ENCODE measurements around the gene LYSMD1.

LYSMD1 gene

DNA sequence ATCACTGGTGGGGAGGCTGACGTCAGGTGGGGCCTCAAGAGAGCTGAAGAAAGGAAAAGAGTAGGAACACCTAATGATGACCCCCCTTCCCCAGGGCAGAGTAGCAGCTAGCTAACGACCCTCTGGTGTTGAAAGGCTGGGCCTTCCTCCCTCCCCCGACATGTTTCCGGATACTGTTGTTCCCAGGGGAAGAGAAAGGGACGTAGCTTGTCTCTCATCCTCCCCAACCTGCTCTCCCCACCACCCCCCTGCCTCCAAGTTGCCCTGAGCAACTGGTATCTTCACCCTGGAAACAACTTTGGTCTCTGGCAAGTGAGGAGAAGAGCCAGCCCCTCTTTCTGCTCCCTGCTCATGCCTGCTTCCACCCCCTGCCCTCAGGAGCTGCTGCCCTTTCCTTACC, 21.7 kb downstream of the LYSMD1 start:
- TF ChIP-seq, protein P1, sequence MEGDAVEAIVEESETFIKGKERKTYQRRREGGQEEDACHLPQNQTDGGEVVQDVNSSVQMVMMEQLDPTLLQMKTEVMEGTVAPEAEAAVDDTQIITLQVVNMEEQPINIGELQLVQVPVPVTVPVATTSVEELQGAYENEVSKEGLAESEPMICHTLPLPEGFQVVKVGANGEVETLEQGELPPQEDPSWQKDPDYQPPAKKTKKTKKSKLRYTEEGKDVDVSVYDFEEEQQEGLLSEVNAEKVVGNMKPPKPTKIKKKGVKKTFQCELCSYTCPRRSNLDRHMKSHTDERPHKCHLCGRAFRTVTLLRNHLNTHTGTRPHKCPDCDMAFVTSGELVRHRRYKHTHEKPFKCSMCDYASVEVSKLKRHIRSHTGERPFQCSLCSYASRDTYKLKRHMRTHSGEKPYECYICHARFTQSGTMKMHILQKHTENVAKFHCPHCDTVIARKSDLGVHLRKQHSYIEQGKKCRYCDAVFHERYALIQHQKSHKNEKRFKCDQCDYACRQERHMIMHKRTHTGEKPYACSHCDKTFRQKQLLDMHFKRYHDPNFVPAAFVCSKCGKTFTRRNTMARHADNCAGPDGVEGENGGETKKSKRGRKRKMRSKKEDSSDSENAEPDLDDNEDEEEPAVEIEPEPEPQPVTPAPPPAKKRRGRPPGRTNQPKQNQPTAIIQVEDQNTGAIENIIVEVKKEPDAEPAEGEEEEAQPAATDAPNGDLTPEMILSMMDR (IDR thresholded peaks at IDR 0.05) = no peak
- DNase-seq = peak in 1 of 2 donors; percentile 56
- H3K4me1 ChIP-seq = peaks cover 0 to 40% (median 25%) of the 10 kb centered on the region in 4 donors
- H3K4me3 ChIP-seq = no peak overlapping the region
- no peaks in the 10 kb centered on the region for H3K9me3 ChIP-seq
- H3K36me3 ChIP-seq = peaks cover 0 to 24% (median 0%) of the 10 kb centered on the region in 3 donors
- intact Hi-C loops (cut with DNase I; ENCODE audit: low total_unique reads) = no loop called here
- H3K27ac ChIP-seq = no peak overlapping the region
- no peaks in the 10 kb centered on the region for H3K27me3 ChIP-seq

GRCh38 chr1:151143057-151143435, 22.7 kb downstream of the LYSMD1 start:
- TF ChIP-seq, protein P1 (IDR thresholded peaks at IDR 0.05) = no peak
- H3K27me3 ChIP-seq = no peaks in the 10 kb centered on the region
- no peak overlapping the region for H3K27ac ChIP-seq
- no peak for DNase-seq
- no peak overlapping the region for H3K4me3 ChIP-seq
- no peaks in the 10 kb centered on the region for H3K9me3 ChIP-seq
- H3K36me3 ChIP-seq = peaks cover 0 to 30% (median 0%) of the 10 kb centered on the region in 3 donors
- intact Hi-C loops (cut with DNase I; ENCODE audit: low total_unique reads) = no loop called here
- peaks cover 0 to 40% (median 25%) of the 10 kb centered on the region in 4 donors for H3K4me1 ChIP-seq

- Histone ChIP-seq H3K9me3 (no peaks in the 10 kb centered on the region), H3K4me3 (no peak overlapping the region), H3K27me3 (no peaks in the 10 kb centered on the region), H3K27ac (no peak overlapping the region), H3K36me3 (peaks cover 0 to 36% (median 0%) of the 10 kb centered on the region in 3 donors), H3K4me1 (peaks cover 0 to 39% (median 25%) of the 10 kb centered on the region in 4 donors)
- DNase-seq = no peak
- TF ChIP-seq, protein P1 (IDR thresholded peaks at IDR 0.05) = no peak
- intact Hi-C loops (cut with DNase I; ENCODE audit: low total_unique reads) = no loop called here
These were observed 23.2 kb downstream of the LYSMD1 start for GRCh38 chr1:151142411-151143056.

DNA sequence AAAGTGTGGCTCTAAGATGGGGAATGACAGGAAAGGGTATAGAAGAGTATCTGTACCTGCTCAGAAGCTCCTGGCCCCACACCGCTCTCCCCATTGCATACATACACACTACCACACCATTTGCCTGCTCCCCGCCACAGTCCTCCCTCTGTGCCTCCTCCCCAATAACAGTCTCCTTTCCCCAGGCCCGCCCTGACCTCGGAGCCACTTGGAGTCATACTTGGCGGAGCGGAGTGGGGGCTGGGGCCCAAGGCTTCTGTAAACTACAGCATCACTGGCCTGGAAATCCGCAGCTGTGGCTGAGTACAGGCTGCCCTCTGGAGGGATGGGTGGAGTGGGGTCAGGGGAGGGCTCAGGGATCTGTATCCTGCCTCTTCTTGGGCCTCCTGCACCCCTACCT, 27.9 kb downstream of the LYSMD1 start:
- Histone ChIP-seq H3K4me1 (peaks cover 0 to 5% (median under 1%) of the 10 kb centered on the region in 4 donors), H3K4me3 (no peak overlapping the region), H3K9me3 (no peaks in the 10 kb centered on the region), H3K27ac (no peak overlapping the region), H3K36me3 (peaks cover 0 to 71% (median 5%) of the 10 kb centered on the region in 3 donors), H3K27me3 (no peaks in the 10 kb centered on the region)
- DNase-seq = peak in 1 of 2 donors; percentile 50
- TF ChIP-seq, protein P1 (IDR thresholded peaks at IDR 0.05) = no peak
- intact Hi-C loops (cut with DNase I; ENCODE audit: low total_unique reads) = no loop called here

DNA sequence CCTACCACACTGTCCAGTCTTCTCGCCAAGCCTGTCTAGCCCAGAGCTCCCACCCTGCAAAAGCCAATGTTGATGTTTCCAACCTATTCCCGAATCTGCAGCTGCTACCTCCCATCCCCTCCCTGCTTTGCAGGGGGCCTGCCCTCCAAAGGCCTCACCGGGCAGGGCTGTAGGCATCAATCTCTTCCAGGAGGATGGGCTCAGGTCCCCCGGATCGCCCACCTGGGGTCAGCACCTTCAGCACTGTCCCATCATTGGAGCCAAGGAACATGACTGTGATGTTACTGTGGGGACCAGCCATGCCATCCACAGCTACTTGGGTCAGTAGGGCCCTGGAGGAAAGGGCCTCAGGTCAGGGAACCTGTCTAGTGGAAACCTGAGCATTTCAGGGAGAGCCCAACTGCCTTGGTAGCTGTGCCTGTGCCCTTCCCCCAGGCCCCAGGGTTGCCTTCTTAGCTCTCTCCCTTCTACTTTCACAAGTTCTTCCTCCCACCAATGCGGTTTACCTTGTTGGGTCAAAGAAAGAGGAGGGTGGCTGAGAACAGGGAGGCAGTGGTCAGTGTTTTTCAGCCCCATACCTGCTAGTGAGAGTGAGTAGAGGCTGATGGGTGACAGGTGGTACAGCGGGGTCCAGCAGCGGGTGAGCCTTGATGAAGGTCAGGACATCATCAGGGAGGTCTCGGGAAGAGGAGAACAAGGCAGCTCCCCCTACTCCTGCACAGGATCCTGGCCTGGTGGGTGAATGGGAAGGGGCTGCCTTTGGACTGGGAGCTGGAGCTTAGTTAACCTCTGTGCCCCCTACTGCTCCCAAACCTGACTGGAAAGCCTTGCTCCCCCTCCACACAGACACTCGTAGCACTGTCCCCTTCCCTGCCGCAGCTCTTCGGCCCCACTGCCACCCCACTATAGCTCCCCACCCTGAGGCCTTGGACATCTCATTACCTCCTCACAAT, 30.0 kb downstream of the LYSMD1 start:
- intact Hi-C loops (cut with DNase I; ENCODE audit: low total_unique reads) = no loop called here
- peaks cover 0 to 62% (median 5%) of the 10 kb centered on the region in 3 donors for H3K36me3 ChIP-seq
- DNase-seq = peak in 1 of 2 donors; percentile 31

More for the DNA sequence above, 30.0 kb downstream of the LYSMD1 start:
- H3K27me3 ChIP-seq = no peaks in the 10 kb centered on the region
- no peaks in the 10 kb centered on the region for H3K9me3 ChIP-seq
- no peak overlapping the region for H3K4me3 ChIP-seq
- TF ChIP-seq, protein P1 (IDR thresholded peaks at IDR 0.05) = no peak
- H3K4me1 ChIP-seq = peaks cover 0 to 11% (median 4%) of the 10 kb centered on the region in 4 donors
- no peak overlapping the region for H3K27ac ChIP-seq

All from tibial artery (tissue), 4 donors.